IgD-negative memory B cell (primary cell): Measurements from ENCODE around the gene TBXAS1. TPM values are rescaled to one million over a fixed set of nuclear protein-coding genes. Genes with fewer than 3 reads are reported as not detected.

ENCODE experiments used
- H3K27ac Mint-ChIP-seq, 3 donors: one replicate each; pipeline ENCODE4 v1.8.0; 2020 to 2022; ENCODE audit warnings: mild to moderate bottlenecking in 3 of 3, mixed read lengths in 3 of 3, moderate library complexity in 1 of 3
- H3K27me3 Mint-ChIP-seq: one replicate; pipeline ENCODE4 v1.8.0; 2021; ENCODE audit warnings: mixed read lengths
- H3K36me3 Mint-ChIP-seq: one replicate; pipeline ENCODE4 v1.8.0; 2020; ENCODE audit warnings: mild to moderate bottlenecking, mixed read lengths
- H3K4me1 Mint-ChIP-seq, 3 donors: one replicate each; pipeline ENCODE4 v1.8.0; 2020 to 2022; ENCODE audit warnings: mixed read lengths in 3 of 3, mild to moderate bottlenecking in 1 of 3
- H3K4me3 Mint-ChIP-seq, 4 donors: one replicate each; pipeline ENCODE4 v1.8.0; 2020 to 2022; ENCODE audit warnings: mild to moderate bottlenecking in 4 of 4, mixed read lengths in 4 of 4, moderate library complexity in 3 of 4
- H3K9me3 Mint-ChIP-seq, 3 donors: one replicate each; pipeline ENCODE4 v1.8.0; 2020 to 2021; ENCODE audit warnings: mixed read lengths in 3 of 3, mild to moderate bottlenecking in 1 of 3
- polyA plus RNA-seq: library from polyadenylated mRNA; unstranded; fragments of 300-500 nt; fragmentation: Illumina TruSeq; gene quantifications from one replicate; pipeline ENCODE4 v1.2.3, GENCODE V29; 2021

The TBXAS1 gene
- polyA plus RNA-seq, 1 donor from 2014 or later, result 16.7 TPM

DNA sequence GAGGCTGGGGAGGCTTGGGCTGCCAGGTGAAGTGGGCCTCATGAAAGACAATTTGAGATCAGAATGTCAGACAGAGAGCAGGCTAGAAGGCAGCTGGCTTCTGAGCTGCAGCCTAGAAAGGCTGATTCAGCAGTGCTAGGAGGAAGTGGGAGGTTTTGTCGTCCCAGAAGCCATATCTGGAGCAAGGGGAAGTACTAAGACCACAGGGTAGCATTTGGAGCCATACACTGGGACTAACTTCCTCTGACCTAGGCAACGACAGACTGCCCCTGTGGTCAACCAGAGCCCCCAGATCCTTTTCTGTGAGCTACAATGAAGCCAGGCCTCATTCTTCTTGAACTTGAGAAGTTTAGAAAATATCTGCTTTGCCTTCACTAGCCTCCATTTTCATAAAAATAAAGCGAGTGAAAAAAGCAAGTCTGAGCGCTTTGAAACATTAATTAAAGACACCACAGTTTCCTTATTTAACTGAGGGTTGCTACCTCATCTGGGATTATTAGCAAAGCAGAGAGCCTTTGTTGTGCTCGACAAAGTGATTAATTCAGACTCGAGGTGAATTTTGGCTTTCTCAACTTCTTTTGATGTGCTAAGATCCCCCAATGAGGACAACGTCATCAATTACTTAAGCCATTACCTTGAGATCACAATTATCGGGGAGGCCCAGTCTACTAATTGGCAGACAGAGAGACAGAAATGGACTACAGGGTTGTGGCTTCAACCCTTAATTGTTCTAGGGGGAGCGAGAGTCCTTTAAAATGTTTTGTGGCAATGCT, 26.6 kb downstream of the TBXAS1 start:
- Mint-ChIP-seq H3K27ac (peak overlapping the region in 2 of 3 donors; percentile 49 to 54), H3K4me1 (peaks cover 7 to 26% (median 25%) of the 10 kb centered on the region in 3 donors), H3K9me3 (peaks cover 0 to 2% (median 0%) of the 10 kb centered on the region in 3 donors), H3K27me3 (no peaks in the 10 kb centered on the region), H3K4me3 (peak overlapping the region in 1 of 4 donors; percentile 53), H3K36me3 (no peaks in the 10 kb centered on the region)

DNA sequence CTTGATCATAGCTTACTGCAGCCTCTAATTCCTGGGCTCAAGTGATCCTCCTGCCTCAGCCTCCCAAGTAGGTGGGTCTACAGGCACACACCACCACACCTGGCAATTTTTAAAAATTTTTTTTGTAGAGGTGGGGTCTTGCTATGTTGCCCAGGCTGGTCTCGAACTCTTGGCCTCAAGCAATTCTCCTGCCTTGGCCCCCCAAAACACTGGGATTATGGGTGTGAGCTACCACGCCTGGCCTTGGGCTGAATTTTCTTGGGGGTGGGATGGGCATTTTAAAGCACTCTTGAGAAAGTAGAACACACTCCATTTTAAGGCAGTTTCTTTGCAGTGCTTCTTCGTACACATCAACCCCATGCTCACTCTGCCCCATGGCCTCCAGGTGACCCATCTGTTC, 28.7 kb downstream of the TBXAS1 start:
- no peak overlapping the region for H3K4me3 Mint-ChIP-seq
- peaks cover 0 to 2% (median 0%) of the 10 kb centered on the region in 3 donors for H3K9me3 Mint-ChIP-seq
- no peaks in the 10 kb centered on the region for H3K27me3 Mint-ChIP-seq
- no peak overlapping the region for H3K27ac Mint-ChIP-seq
- H3K36me3 Mint-ChIP-seq, result peaks cover 2% of the 10 kb centered on the region
- peaks cover 7 to 32% (median 29%) of the 10 kb centered on the region in 3 donors for H3K4me1 Mint-ChIP-seq

DNA sequence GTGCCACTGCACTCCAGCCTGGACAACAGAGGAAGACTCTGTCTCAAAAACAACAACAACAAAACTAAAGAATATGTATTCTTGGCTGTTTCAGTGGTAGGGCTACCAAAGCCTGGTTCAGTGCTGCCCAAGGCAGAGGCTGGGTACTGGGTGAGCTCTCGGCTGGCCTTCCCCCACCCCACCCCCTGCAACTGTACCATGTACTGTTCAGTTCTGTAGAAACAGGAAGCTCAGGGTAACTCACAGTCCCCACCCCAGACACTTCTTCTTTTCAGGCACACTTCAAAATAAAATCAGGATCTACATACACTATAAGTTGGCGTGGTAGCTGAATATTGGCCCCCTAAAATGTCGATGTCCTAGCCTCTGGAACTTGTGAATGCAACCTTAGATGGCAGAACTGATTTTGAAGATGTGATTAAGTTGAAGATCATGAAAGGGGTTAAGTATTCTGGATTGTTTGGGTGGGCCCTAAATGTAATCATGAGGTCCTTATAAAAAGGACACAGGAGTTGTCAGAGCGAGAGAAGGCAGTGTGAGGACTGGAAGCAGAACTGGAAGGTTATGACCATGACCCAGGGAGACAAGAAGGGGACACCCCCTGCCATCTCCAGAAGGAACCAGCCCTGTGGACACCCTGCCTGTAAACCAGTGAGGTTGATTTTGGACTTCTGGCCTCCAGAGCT, 31.2 kb downstream of the TBXAS1 start:
- Mint-ChIP-seq H3K36me3 (peaks cover 6% of the 10 kb centered on the region), H3K9me3 (peaks cover 0 to 14% (median 9%) of the 10 kb centered on the region in 3 donors), H3K27me3 (no peaks in the 10 kb centered on the region), H3K4me1 (peaks cover 7 to 24% (median 18%) of the 10 kb centered on the region in 3 donors), H3K4me3 (peak overlapping the region in 3 of 4 donors; percentile 47 to 81 (median 73)), H3K27ac (peak overlapping the region; percentile 14 to 86 (median 35))

DNA sequence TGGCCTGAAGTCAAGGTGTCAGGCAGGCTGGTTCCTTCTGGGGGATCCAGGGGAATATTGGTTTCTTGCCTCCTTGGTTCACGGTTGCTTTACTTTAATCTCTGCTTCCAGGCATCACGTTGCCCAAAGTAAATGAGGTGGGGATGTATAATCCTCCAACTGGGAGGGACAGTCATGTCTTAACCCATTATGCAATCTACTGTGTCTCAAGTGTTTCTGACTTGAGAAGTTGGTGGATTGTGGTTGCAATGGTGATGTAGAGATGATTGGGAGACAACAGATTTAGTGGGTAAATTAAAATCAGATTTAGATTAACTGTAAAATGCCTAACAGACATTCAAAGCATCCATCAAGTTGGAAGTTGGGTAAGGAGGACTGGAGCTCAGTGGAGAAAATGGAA, 32.7 kb downstream of the TBXAS1 start:
- Mint-ChIP-seq H3K36me3 (peaks cover 6% of the 10 kb centered on the region), H3K27me3 (no peaks in the 10 kb centered on the region), H3K27ac (no peak overlapping the region), H3K4me3 (peak overlapping the region in 1 of 4 donors; percentile 29), H3K9me3 (peaks cover 0 to 12% (median 9%) of the 10 kb centered on the region in 3 donors), H3K4me1 (peaks cover 7 to 22% (median 14%) of the 10 kb centered on the region in 3 donors)

DNA sequence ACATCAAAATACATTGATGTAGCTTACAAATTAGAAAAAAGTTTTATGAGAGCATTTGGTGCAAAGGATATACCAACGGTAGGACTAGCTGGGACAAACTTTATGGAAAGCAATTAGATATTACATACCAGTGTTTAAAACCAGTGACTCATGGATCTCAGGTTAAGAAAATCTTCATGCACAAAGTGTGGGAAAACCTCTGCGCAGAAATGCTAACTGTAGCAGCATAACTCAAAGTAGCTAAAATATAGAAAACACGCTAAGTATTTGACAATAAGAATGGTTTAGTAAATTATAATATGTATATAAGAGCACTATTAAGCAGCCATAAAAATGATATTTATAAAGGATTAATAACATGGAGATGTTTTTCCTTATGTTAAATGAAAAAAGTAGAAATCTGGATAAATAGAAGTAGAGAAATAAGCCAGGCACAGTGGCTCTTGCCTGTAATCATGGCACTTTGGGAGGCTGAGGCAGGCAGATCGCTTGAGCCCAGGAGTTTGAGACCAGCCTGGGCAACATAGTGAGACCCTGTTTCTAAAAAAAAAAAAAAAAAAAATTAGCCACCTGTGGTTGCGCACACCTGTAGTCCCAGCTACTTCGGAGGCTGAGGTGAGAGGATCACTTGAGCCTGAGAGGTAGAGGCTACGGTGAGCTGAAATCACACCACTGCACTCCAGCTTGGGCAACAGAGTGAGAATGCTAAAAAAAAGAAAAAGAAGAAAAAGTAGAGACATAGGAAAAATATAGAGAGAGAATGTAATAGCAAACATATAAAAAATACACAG, 37.2 kb downstream of the TBXAS1 start:
- peaks cover 0 to 13% (median 4%) of the 10 kb centered on the region in 3 donors for H3K4me1 Mint-ChIP-seq
- H3K27ac Mint-ChIP-seq, result no peak overlapping the region
- H3K9me3 Mint-ChIP-seq, result peaks cover 0 to 12% (median 9%) of the 10 kb centered on the region in 3 donors
- no peaks in the 10 kb centered on the region for H3K27me3 Mint-ChIP-seq
- H3K36me3 Mint-ChIP-seq, result peaks cover 6% of the 10 kb centered on the region
- no peak overlapping the region for H3K4me3 Mint-ChIP-seq

DNA sequence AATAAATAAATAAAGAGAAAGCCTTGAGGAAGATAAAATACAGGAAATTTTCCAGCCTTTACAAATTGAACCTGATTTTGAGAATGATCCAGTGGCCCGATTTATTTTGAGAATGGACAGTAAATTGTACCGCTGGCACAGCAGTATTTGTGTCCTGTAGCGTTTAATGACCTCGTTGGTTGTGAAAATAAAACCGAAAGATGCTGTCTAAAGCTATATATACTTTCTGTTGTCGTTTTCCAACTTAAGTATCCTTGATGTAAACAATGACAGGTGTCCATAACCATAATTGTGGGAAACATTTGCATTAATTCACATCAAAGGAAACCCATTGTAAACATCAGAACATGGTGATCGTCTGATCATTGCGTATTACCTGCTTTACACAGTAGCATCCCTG, 38.8 kb downstream of the TBXAS1 start:
- H3K36me3 Mint-ChIP-seq, result peaks cover 6% of the 10 kb centered on the region
- H3K27me3 Mint-ChIP-seq, result no peaks in the 10 kb centered on the region
- peaks cover 0 to 8% (median 1%) of the 10 kb centered on the region in 3 donors for H3K4me1 Mint-ChIP-seq
- peaks cover 0 to 12% (median 9%) of the 10 kb centered on the region in 3 donors for H3K9me3 Mint-ChIP-seq
- no peak overlapping the region for H3K27ac Mint-ChIP-seq
- no peak overlapping the region for H3K4me3 Mint-ChIP-seq

DNA sequence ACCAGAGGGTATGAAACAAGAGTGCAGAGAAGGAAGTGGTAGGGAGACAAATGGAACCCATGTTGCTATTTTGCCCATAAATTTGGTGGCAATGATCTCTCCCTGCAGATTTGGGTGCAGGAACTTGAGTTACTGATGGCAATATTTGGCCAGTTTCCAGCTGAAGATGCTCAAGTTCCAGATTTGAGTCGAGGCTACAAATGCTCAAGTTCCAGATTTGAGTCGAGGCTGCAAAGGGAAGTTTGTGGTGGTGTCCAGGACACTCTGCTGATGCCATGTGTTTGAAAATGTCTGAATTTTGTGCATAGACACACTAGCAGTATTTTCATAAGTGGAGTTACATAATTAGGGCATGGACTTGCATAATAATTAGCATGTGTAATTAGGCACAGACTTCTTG, 40.8 kb downstream of the TBXAS1 start:
- Mint-ChIP-seq H3K27ac (no peak overlapping the region), H3K4me3 (no peak overlapping the region), H3K36me3 (peaks cover 5% of the 10 kb centered on the region), H3K4me1 (peaks cover 0 to 10% (median 3%) of the 10 kb centered on the region in 3 donors), H3K27me3 (no peaks in the 10 kb centered on the region), H3K9me3 (peaks cover 0 to 2% (median 0%) of the 10 kb centered on the region in 3 donors)

DNA sequence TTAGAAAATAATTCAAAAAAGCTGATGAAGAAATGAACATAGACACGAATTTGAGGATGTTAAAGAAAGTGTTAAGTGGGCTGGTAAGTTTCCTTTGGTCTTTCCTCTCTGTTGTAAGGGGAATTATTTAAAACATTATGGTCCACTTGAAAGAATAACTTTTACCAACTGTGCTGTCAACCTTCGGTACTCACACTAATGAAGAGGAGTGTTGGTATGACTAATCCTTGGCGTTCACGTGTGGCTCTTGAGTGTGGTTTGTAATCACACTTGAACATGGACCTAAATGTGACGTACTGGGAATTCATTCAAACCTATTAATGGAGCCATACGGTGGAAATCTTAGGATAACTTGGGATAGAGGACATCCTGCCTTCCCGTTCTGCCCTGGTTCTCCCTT, 41.3 kb downstream of the TBXAS1 start:
- Mint-ChIP-seq H3K4me1 (peaks cover 0 to 8% (median 3%) of the 10 kb centered on the region in 3 donors), H3K9me3 (no peaks in the 10 kb centered on the region), H3K27me3 (no peaks in the 10 kb centered on the region), H3K4me3 (no peak overlapping the region), H3K27ac (no peak overlapping the region), H3K36me3 (peaks cover 5% of the 10 kb centered on the region)

DNA sequence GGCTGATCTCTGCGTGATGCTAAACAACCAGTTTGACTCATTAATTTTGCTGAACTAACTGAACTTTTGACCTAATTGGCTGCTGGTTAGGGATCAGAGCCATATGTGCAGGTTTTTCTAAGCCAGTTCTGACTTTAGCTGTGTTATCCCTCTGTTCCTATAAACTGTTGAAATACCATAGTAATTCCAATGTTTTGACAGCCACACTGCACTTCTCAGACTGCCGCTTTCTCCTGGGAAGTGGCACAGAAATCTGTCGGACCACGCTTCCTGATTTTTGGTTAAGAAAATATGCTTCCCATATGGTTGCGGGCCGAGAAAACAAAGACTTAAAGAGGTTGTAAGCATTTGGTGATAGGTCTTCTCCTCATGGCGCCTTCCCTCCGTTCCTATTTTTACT, 42.3 kb downstream of the TBXAS1 start:
- no peaks in the 10 kb centered on the region for H3K9me3 Mint-ChIP-seq
- no peak overlapping the region for H3K4me3 Mint-ChIP-seq
- H3K4me1 Mint-ChIP-seq, result peaks cover 0 to 9% (median 8%) of the 10 kb centered on the region in 3 donors
- peaks cover 5% of the 10 kb centered on the region for H3K36me3 Mint-ChIP-seq
- no peaks in the 10 kb centered on the region for H3K27me3 Mint-ChIP-seq
- no peak overlapping the region for H3K27ac Mint-ChIP-seq

DNA sequence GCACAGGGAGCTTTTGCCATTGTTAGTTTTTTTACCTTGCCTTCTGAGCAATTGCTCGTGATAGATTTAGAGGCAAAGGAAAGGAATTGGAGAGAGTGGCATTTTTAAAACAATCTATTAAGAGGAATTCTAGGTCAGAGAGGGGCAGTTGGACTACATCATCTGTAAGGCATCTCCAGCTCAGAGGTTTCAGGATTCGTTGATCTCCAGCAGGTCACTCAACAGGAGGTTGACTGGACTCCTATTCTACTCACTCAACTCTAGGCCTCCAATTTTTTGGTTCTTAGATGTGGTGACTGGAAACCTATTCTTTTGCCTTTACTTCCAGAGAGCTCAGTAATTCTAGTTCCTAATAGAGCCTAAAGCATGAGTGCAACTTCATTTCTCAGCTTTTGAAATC, 42.8 kb downstream of the TBXAS1 start:
- Mint-ChIP-seq H3K27ac (no peak overlapping the region), H3K4me1 (peaks cover 0 to 9% (median 8%) of the 10 kb centered on the region in 3 donors), H3K9me3 (no peaks in the 10 kb centered on the region), H3K27me3 (no peaks in the 10 kb centered on the region), H3K36me3 (peaks cover 5% of the 10 kb centered on the region), H3K4me3 (no peak overlapping the region)

DNA sequence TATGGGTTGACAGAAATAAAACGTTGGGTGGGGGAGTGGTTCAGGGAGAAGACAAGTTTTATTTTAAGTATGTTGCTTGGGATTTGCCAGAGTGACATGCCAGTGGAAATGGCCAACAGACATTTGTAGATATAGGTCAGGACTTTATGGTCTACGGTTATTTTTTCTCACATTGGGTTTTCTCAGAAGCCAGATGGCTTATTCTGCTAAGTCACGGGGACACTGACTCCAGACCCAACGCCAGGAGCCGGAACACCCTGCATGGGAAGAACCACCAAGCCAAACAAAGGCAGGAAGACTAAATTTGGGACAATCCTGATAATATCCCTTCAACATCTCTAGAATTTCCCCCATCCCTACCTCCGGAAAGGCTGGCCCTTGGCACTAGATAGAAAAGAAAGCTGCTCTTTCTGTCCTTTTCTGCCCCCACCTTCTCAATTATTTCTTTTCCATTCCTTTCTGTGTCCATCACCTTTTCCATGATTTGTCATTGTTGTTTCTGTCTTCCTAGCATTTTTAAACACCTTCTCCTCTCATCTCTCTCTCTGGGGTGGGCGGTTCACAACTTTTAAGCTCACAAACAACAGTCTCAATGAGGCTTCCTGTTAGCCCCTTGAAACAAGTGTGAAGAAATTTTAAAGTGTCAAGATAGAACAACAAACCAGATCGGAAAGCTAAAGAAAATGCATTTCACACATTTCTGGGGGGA, 44.7 kb downstream of the TBXAS1 start:
- H3K4me1 Mint-ChIP-seq, result peaks cover 0 to 9% (median 8%) of the 10 kb centered on the region in 3 donors
- H3K27me3 Mint-ChIP-seq, result no peaks in the 10 kb centered on the region
- peaks cover 6% of the 10 kb centered on the region for H3K36me3 Mint-ChIP-seq
- no peak overlapping the region for H3K4me3 Mint-ChIP-seq
- H3K9me3 Mint-ChIP-seq, result no peaks in the 10 kb centered on the region
- H3K27ac Mint-ChIP-seq, result no peak overlapping the region

DNA sequence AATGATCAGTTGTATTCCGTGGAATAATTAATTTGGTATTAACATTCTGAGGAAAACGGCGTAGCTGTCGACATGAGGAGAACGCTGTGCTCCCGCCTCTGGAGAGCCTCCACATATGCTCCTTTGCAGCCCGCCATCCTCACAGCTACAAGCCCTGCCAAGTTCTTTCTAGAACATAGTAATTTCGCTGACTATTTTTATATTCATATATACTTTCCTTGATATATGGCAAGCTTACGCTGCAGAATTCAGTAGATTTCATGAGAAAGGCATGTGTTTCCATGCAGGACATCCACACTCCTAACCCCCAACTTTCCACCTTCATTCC, 45.2 kb downstream of the TBXAS1 start:
- Mint-ChIP-seq H3K27me3 (no peaks in the 10 kb centered on the region), H3K27ac (no peak overlapping the region), H3K9me3 (no peaks in the 10 kb centered on the region), H3K4me1 (peaks cover 0 to 9% (median 7%) of the 10 kb centered on the region in 3 donors), H3K36me3 (peaks cover 7% of the 10 kb centered on the region), H3K4me3 (no peak overlapping the region)

DNA sequence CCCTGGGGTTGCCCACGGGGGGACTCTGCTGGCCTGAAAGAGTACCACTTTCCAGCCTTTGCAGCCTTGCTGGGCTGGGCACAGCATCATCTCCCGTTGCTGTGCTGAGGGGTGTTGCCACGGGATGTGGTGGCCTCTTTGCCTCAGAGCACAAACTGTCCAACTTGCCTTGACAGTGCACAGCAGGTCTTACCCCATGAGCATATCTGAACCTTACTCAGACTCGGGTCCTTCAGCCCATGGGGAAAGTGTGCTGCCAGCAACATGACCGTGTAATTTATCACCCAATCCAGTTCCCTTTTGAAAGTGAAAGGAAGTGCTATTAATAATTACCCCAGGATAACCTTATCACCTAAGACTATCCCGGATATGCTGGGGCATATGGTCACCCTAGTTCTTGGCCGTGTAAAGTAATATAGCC, 46.8 kb downstream of the TBXAS1 start:
- Mint-ChIP-seq H3K36me3 (peaks cover 7% of the 10 kb centered on the region), H3K27me3 (no peaks in the 10 kb centered on the region), H3K9me3 (no peaks in the 10 kb centered on the region), H3K4me3 (no peak overlapping the region), H3K4me1 (peaks cover 0 to 8% (median 3%) of the 10 kb centered on the region in 3 donors), H3K27ac (peak overlapping the region in 1 of 3 donors; percentile 29)

DNA sequence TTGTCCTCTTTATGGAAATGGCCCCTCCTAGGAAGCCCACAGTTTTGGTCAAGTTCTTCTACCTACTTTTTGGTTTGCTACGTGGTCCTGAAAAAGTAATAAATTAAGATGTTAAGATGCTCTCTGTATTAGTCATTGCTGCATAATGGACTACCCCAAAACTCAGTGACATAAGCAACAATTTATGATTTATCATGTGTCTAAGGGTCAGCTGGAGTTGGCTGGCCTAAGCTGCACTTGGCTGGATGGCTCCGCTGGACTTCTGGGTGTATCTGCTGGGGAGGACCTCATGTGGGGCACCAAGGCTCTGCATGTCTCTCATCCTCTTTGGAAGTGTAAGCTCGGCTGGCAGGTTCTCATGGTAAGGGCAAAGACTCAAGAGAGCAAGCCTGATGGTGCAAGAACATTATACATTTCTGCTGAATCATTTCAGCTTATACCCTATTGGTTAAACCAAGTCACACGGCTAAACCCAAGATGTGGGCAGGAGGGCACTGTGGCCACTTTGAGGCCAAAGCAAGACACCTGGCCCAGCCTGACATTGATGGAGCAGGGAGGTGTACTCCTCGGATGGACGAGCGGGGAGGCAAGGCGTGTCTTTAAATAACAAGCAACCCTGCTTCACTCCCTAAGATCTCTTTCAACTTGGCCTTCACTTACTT, 47.7 kb downstream of the TBXAS1 start:
- Mint-ChIP-seq H3K36me3 (peaks cover 7% of the 10 kb centered on the region), H3K4me1 (peaks cover 0 to 8% (median 3%) of the 10 kb centered on the region in 3 donors), H3K27ac (no peak overlapping the region), H3K27me3 (no peaks in the 10 kb centered on the region), H3K9me3 (no peaks in the 10 kb centered on the region), H3K4me3 (peak overlapping the region in 1 of 4 donors; percentile 25)
